ENCODE results near the gene BCAN. TPM values are rescaled to one million over a fixed set of nuclear protein-coding genes. Genes with fewer than 3 reads are reported as not detected.
A peak's percentile ranks its signal among the peaks of the same experiment; 100 is the strongest.

The BCAN gene
- total and polyA plus RNA-seq, 8 donors: 0.34 to 0.87 (median 0.61) TPM

- H3K9me3 ChIP-seq: no peaks in the 10 kb centered on the region
- ATAC-seq: no peak
- TF ChIP-seq, protein P1, sequence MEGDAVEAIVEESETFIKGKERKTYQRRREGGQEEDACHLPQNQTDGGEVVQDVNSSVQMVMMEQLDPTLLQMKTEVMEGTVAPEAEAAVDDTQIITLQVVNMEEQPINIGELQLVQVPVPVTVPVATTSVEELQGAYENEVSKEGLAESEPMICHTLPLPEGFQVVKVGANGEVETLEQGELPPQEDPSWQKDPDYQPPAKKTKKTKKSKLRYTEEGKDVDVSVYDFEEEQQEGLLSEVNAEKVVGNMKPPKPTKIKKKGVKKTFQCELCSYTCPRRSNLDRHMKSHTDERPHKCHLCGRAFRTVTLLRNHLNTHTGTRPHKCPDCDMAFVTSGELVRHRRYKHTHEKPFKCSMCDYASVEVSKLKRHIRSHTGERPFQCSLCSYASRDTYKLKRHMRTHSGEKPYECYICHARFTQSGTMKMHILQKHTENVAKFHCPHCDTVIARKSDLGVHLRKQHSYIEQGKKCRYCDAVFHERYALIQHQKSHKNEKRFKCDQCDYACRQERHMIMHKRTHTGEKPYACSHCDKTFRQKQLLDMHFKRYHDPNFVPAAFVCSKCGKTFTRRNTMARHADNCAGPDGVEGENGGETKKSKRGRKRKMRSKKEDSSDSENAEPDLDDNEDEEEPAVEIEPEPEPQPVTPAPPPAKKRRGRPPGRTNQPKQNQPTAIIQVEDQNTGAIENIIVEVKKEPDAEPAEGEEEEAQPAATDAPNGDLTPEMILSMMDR (IDR thresholded peaks at IDR 0.05): no peak
- no peak for DNase-seq
- no peaks in the 10 kb centered on the region for H3K36me3 ChIP-seq
- no peak overlapping the region for H3K4me3 ChIP-seq
- peaks cover 22 to 57% of the 10 kb centered on the region in 2 donors for H3K27me3 ChIP-seq
- H3K27ac ChIP-seq: peak overlapping the region in 1 of 2 donors; percentile 68
- peaks cover 19 to 28% of the 10 kb centered on the region in 2 donors for H3K4me1 ChIP-seq
- intact Hi-C loops (cut with DNase I): no loop called here
Measured at GRCh38 chr1:156707417-156708217, 65.7 kb downstream of the BCAN start.

GRCh38 chr1:156708218-156708661, 66.3 kb downstream of the BCAN start:
- Histone ChIP-seq H3K4me3 (no peak overlapping the region), H3K9me3 (no peaks in the 10 kb centered on the region), H3K27me3 (peaks cover 21 to 51% of the 10 kb centered on the region in 2 donors), H3K27ac (peak overlapping the region in 1 of 2 donors; percentile 26), H3K36me3 (no peaks in the 10 kb centered on the region), H3K4me1 (peaks cover 19 to 28% of the 10 kb centered on the region in 2 donors)
- TF ChIP-seq, protein P1 (IDR thresholded peaks at IDR 0.05): no peak
- ATAC-seq (no peak), DNase-seq (no peak)
- intact Hi-C loops (cut with DNase I): no loop called here

- intact Hi-C loops (cut with DNase I): no loop called here
- Histone ChIP-seq H3K4me3 (no peak overlapping the region), H3K4me1 (peaks cover 19 to 28% of the 10 kb centered on the region in 2 donors), H3K27me3 (peaks cover 13 to 43% of the 10 kb centered on the region in 2 donors), H3K36me3 (no peaks in the 10 kb centered on the region), H3K9me3 (no peaks in the 10 kb centered on the region), H3K27ac (no peak overlapping the region)
- TF ChIP-seq, protein P1 (IDR thresholded peaks at IDR 0.05): no peak
- no peak for ATAC-seq
- no peak for DNase-seq
Measured at GRCh38 chr1:156709031-156709430, 67.1 kb downstream of the BCAN start.

Other genes starting within 250 kb of the BCAN start
- 10 to 100 TPM; 45.4 to 52.8 TPM for gene MEF2D, start 141.3 kb upstream of the BCAN start, total RNA-seq
- gene MEF2D, start 141.3 kb upstream of the BCAN start, polyA plus RNA-seq (ENCODE audit: insufficient read length in 6 of 6): 10 to 100 TPM; 23.8 to 37.5 (median 29.7) TPM
- gene IQGAP3, start 69.6 kb upstream of the BCAN start, total RNA-seq: 10 to 100 TPM in 1 of 2 donors, 1 to 10 TPM in 1; 2.8 to 10.3 TPM
- 10 to 100 TPM; 10.2 to 26.7 (median 15.8) TPM for gene IQGAP3, start 69.6 kb upstream of the BCAN start, polyA plus RNA-seq (ENCODE audit: insufficient read length in 6 of 6)
- not detected for gene TTC24, start 62.4 kb upstream of the BCAN start, total RNA-seq
- gene TTC24, start 62.4 kb upstream of the BCAN start, polyA plus RNA-seq (ENCODE audit: insufficient read length in 6 of 6): under 1 TPM in 4 of 6 donors, not detected in 2; 0.07 to 0.34 (median 0.16) TPM
- gene NAXE, start 50.3 kb upstream of the BCAN start, total RNA-seq: 10 to 100 TPM; 77.6 to 81.6 TPM
- 10 to 100 TPM; 49.2 to 60.4 (median 51.5) TPM for gene NAXE, start 50.3 kb upstream of the BCAN start, polyA plus RNA-seq (ENCODE audit: insufficient read length in 6 of 6)
- 10 to 100 TPM; 16.1 to 29.1 TPM for gene GPATCH4, start 40.6 kb upstream of the BCAN start, total RNA-seq
- 10 to 100 TPM; 26.9 to 35.1 (median 29.0) TPM for gene GPATCH4, start 40.6 kb upstream of the BCAN start, polyA plus RNA-seq (ENCODE audit: insufficient read length in 6 of 6)
- under 1 TPM in 1 of 2 donors, not detected in 1; 0.18 TPM for gene HAPLN2, start 22.7 kb upstream of the BCAN start, total RNA-seq
- gene HAPLN2, start 22.7 kb upstream of the BCAN start, polyA plus RNA-seq (ENCODE audit: insufficient read length in 6 of 6): under 1 TPM; 0.15 to 0.50 (median 0.33) TPM
- 10 to 100 TPM; 56.9 to 58.5 TPM for gene NES, start 35.3 kb downstream of the BCAN start, total RNA-seq
- 10 to 100 TPM; 54.9 to 84.0 (median 71.8) TPM for gene NES, start 35.3 kb downstream of the BCAN start, polyA plus RNA-seq (ENCODE audit: insufficient read length in 6 of 6)
- 10 to 100 TPM in 1 of 2 donors, 1 to 10 TPM in 1; 2.7 to 23.3 TPM for gene CRABP2, start 63.5 kb downstream of the BCAN start, total RNA-seq
- gene CRABP2, start 63.5 kb downstream of the BCAN start, polyA plus RNA-seq (ENCODE audit: insufficient read length in 6 of 6): 100 to 1,000 TPM in 4 of 6 donors, 10 to 100 TPM in 2; 79.4 to 154 (median 109) TPM
- gene METTL25B, start 86.4 kb downstream of the BCAN start, total RNA-seq: 10 to 100 TPM; 30.6 to 35.3 TPM
- gene METTL25B, start 86.4 kb downstream of the BCAN start, polyA plus RNA-seq (ENCODE audit: insufficient read length in 6 of 6): 10 to 100 TPM; 32.6 to 41.7 (median 35.9) TPM
- 10 to 100 TPM; 18.3 to 30.8 TPM for gene ISG20L2, start 86.6 kb downstream of the BCAN start, total RNA-seq
- 10 to 100 TPM; 36.9 to 45.9 (median 43.4) TPM for gene ISG20L2, start 86.6 kb downstream of the BCAN start, polyA plus RNA-seq (ENCODE audit: insufficient read length in 6 of 6)
- 10 to 100 TPM; 42.8 to 62.2 TPM for gene MRPL24, start 99.0 kb downstream of the BCAN start, total RNA-seq
- 10 to 100 TPM; 53.1 to 58.1 (median 55.4) TPM for gene MRPL24, start 99.0 kb downstream of the BCAN start, polyA plus RNA-seq (ENCODE audit: insufficient read length in 6 of 6)
- 100 to 1,000 TPM; 139 to 207 TPM for gene HDGF, start 109.6 kb downstream of the BCAN start, total RNA-seq
- gene HDGF, start 109.6 kb downstream of the BCAN start, polyA plus RNA-seq (ENCODE audit: insufficient read length in 6 of 6): 100 to 1,000 TPM; 212 to 260 (median 239) TPM
- 10 to 100 TPM; 40.7 to 56.2 TPM for gene PRCC, start 125.4 kb downstream of the BCAN start, total RNA-seq
- 100 to 1,000 TPM in 1 of 6 donors, 10 to 100 TPM in 5; 94.5 to 106 (median 97.4) TPM for gene PRCC, start 125.4 kb downstream of the BCAN start, polyA plus RNA-seq (ENCODE audit: insufficient read length in 6 of 6)
- 1 to 10 TPM; 1.7 to 4.4 TPM for gene SH2D2A, start 174.7 kb downstream of the BCAN start, total RNA-seq
- gene SH2D2A, start 174.7 kb downstream of the BCAN start, polyA plus RNA-seq (ENCODE audit: insufficient read length in 6 of 6): under 1 TPM; 0.36 to 0.85 (median 0.63) TPM
- gene INSRR, start 217.0 kb downstream of the BCAN start, total RNA-seq: not detected
- under 1 TPM in 4 of 6 donors, not detected in 2; 0.03 to 0.06 (median 0.04) TPM for gene INSRR, start 217.0 kb downstream of the BCAN start, polyA plus RNA-seq (ENCODE audit: insufficient read length in 6 of 6)
- under 1 TPM; 0.47 to 0.97 TPM for gene NTRK1, start 218.7 kb downstream of the BCAN start, total RNA-seq
- under 1 TPM in 5 of 6 donors, not detected in 1; 0.15 to 0.41 (median 0.27) TPM for gene NTRK1, start 218.7 kb downstream of the BCAN start, polyA plus RNA-seq (ENCODE audit: insufficient read length in 6 of 6)